SU-DHL-6 (cell line): Measurements from ENCODE around the gene EXOC6.

Experiments used
- H2AFZ ChIP-seq: fragments of 200-600 bp; sonication (generic); 2 replicates; pipeline ENCODE4 v1.6.1; 2014; ENCODE audit warnings: low read depth, mild to moderate bottlenecking, moderate library complexity, mixed read lengths, antibody characterized with exemption, low read length; ENCODE audit not compliant: severe bottlenecking
- H3F3A ChIP-seq: fragments of 200-600 bp; shearing (Covaris generic); 2 replicates; pipeline ENCODE4 v1.6.0; 2016; ENCODE audit warnings: antibody characterized with exemption, mild to moderate bottlenecking; ENCODE audit not compliant: insufficient read depth
- H3K27ac ChIP-seq: fragments of 200-600 bp; sonication (generic); 2 replicates; pipeline ENCODE4 v1.5.1; 2016; ENCODE audit warnings: low read depth, mild to moderate bottlenecking, low read length, moderate library complexity, mixed read lengths
- H3K27me3 ChIP-seq: fragments of 200-600 bp; sonication (generic), shearing (Covaris generic); 2 replicates; pipeline ENCODE4 v1.6.0; 2014; ENCODE audit warnings: mild to moderate bottlenecking, low read length
- H3K36me3 ChIP-seq: fragments of 200-600 bp; sonication (generic); 2 replicates; pipeline ENCODE4 v1.6.1; 2014; ENCODE audit warnings: mild to moderate bottlenecking, low read length, mixed read lengths
- H3K4me2 ChIP-seq: fragments of 300-600, 200-600 bp; shearing (Covaris generic), sonication (generic); 2 replicates; pipeline ENCODE4 v1.6.0; 2014; ENCODE audit warnings: low read length, low read depth, mild to moderate bottlenecking; ENCODE audit not compliant: poor library complexity, severe bottlenecking
- H3K4me3 ChIP-seq: fragments of 200-600 bp; sonication (generic); 2 replicates; pipeline ENCODE4 v1.5.1; 2014; ENCODE audit warnings: antibody characterized with exemption, low read length, mild to moderate bottlenecking, mixed read lengths; ENCODE audit not compliant: insufficient read depth, poor library complexity, severe bottlenecking
- H3K79me2 ChIP-seq: fragments of 200-600 bp; sonication (generic); 2 replicates; pipeline ENCODE4 v1.6.1; 2014; ENCODE audit warnings: mild to moderate bottlenecking, low read length, moderate library complexity; ENCODE audit not compliant: insufficient read depth
- H3K9ac ChIP-seq: fragments of 200-600 bp; sonication (generic); 2 replicates; pipeline ENCODE4 v1.7.0; 2014; ENCODE audit warnings: mild to moderate bottlenecking, low read length
- H3K9me2 ChIP-seq: fragments of 200-600 bp; sonication (generic); replicated peaks from 2 replicates; pipeline ENCODE4 v1.6.1; 2014; ENCODE audit warnings: low read length; ENCODE audit not compliant: insufficient read depth
- H3K9me3 ChIP-seq: fragments of 200-600 bp; sonication (generic); 2 replicates; pipeline ENCODE4 v1.6.1; 2014; ENCODE audit warnings: low read length, mixed read lengths; ENCODE audit not compliant: insufficient read depth
- H4K20me1 ChIP-seq: fragments of 200-600 bp; sonication (generic); 2 replicates; pipeline ENCODE4 v1.6.1; 2014; ENCODE audit warnings: low read depth, mild to moderate bottlenecking, antibody characterized with exemption, low read length, moderate library complexity, mixed read lengths
- CTCF ChIP-seq: fragments of 200-600 bp; sonication (generic); IDR thresholded peaks from one replicate; pipeline ENCODE4 v1.5.1; 2017; ENCODE audit warnings: antibody characterized with exemption, mild to moderate bottlenecking, low read length, moderate library complexity; ENCODE audit not compliant: insufficient read depth, poor library complexity, severe bottlenecking
- EZH2phosphoT487 ChIP-seq: fragments of 200-600 bp; sonication (generic), shearing (Covaris generic); conservative IDR thresholded peaks from 2 replicates; pipeline ENCODE4 v1.6.1; 2018; ENCODE audit warnings: mild to moderate bottlenecking, antibody characterized with exemption, low read length, moderate library complexity, mixed read lengths

Gene EXOC6

GRCh38 chr10:93058139-93058538 is 209.8 kb downstream of the EXOC6 start:
- H3K9me2 ChIP-seq, result no peaks in the 10 kb centered on the region
- H3K27me3 ChIP-seq, result no peaks in the 10 kb centered on the region
- 0 out of 2 replicates have a peak, but pooled peaks cover 2% of the 10 kb centered on the region for H3K36me3 ChIP-seq
- H3K9ac ChIP-seq, result no peak overlapping the region
- no peaks in the 10 kb centered on the region for H4K20me1 ChIP-seq
- no peak overlapping the region for H3K27ac ChIP-seq
- H3K4me3 ChIP-seq, result no peak overlapping the region
- no peak overlapping the region for H3K4me2 ChIP-seq
- no peak overlapping the region for H2AFZ ChIP-seq
- no peaks in the 10 kb centered on the region for H3F3A ChIP-seq
- TF ChIP-seq EZH2phosphoT487 (no peak), CTCF (no peak)
- H3K9me3 ChIP-seq, result no peaks in the 10 kb centered on the region
- H3K79me2 ChIP-seq, result no peaks in the 10 kb centered on the region

- no peaks in the 10 kb centered on the region for H3F3A ChIP-seq
- no peak within 1 kb of the TSS for H2AFZ ChIP-seq
- H3K4me2 ChIP-seq, result no peak within 1 kb of the TSS
- H3K9me3 ChIP-seq, result no peaks in the 10 kb centered on the region
- TF ChIP-seq EZH2phosphoT487 (no peak), CTCF (no peak)
- no peaks in the 10 kb centered on the region for H3K27me3 ChIP-seq
- H3K27ac ChIP-seq, result no peak within 1 kb of the TSS
- H3K9ac ChIP-seq, result no peak within 1 kb of the TSS
- no peaks in the 10 kb centered on the region for H3K9me2 ChIP-seq
- H3K79me2 ChIP-seq, result no peaks in the 10 kb centered on the region
- no peak within 1 kb of the TSS for H3K4me3 ChIP-seq
- 0 out of 2 replicates have a peak, but pooled peaks cover 2% of the 10 kb centered on the region for H3K36me3 ChIP-seq
- no peaks in the 10 kb centered on the region for H4K20me1 ChIP-seq
Observed at GRCh38 chr10:93059975-93060886, 211.9 kb downstream of the EXOC6 start, which contains the start of gene CYP26C1. CYP26C1 (plus strand) TSS chr10:93060798; CDS start chr10:93061264, 466 bp downstream.

GRCh38 chr10:93060887-93061593 is 212.7 kb downstream of the EXOC6 start:
- H2AFZ ChIP-seq, result no peak overlapping the region
- no peak overlapping the region for H3K9ac ChIP-seq
- H3K36me3 ChIP-seq, result 0 out of 2 replicates have a peak, but pooled peaks cover 2% of the 10 kb centered on the region
- TF ChIP-seq EZH2phosphoT487, result no peak
- no peak for TF ChIP-seq CTCF
- H3K4me2 ChIP-seq, result no peak overlapping the region
- H3K9me2 ChIP-seq, result no peaks in the 10 kb centered on the region
- no peaks in the 10 kb centered on the region for H3K27me3 ChIP-seq
- H3K79me2 ChIP-seq, result no peaks in the 10 kb centered on the region
- no peak overlapping the region for H3K27ac ChIP-seq
- no peaks in the 10 kb centered on the region for H3F3A ChIP-seq
- H4K20me1 ChIP-seq, result no peaks in the 10 kb centered on the region
- no peaks in the 10 kb centered on the region for H3K9me3 ChIP-seq
- no peak overlapping the region for H3K4me3 ChIP-seq
